ENCODE results near the gene LILRB5. TPM values are rescaled to one million over a fixed set of nuclear protein-coding genes. Genes with fewer than 3 reads are reported as not detected.
"Not testable (repeated sequence)": the region's sequence is repeated elsewhere in the genome, so short reads cannot be mapped to it uniquely, and the experiment has no call there.

The LILRB5 gene
- total RNA-seq, 4 donors from 2014 or later: 8.3 to 10.7 (median 9.1) TPM

DNA sequence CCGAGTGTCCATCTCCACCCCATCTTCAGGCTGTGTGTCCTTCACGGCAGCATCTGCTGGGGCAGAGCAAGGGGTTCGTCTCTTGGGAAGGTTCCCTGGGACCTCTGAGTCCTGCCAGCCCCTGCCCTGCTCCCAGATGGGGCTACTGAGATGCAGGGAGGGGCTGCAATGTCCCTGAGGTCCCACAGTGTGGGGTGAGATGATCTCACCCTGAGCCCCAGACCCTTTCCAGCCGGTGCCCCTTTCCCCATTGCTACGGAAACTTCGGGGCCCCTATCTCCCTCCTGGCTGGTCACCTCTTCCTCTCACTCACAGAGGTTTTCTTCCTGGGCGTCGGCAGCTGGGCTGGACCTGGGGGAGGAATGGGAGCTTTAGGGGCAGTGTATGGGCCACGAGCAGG is 18.9 kb upstream of the LILRB5 start:
- no peaks in the 10 kb centered on the region for H3K4me1 ChIP-seq
- no peak overlapping the region for H3K4me3 ChIP-seq
- TF ChIP-seq, protein P1, sequence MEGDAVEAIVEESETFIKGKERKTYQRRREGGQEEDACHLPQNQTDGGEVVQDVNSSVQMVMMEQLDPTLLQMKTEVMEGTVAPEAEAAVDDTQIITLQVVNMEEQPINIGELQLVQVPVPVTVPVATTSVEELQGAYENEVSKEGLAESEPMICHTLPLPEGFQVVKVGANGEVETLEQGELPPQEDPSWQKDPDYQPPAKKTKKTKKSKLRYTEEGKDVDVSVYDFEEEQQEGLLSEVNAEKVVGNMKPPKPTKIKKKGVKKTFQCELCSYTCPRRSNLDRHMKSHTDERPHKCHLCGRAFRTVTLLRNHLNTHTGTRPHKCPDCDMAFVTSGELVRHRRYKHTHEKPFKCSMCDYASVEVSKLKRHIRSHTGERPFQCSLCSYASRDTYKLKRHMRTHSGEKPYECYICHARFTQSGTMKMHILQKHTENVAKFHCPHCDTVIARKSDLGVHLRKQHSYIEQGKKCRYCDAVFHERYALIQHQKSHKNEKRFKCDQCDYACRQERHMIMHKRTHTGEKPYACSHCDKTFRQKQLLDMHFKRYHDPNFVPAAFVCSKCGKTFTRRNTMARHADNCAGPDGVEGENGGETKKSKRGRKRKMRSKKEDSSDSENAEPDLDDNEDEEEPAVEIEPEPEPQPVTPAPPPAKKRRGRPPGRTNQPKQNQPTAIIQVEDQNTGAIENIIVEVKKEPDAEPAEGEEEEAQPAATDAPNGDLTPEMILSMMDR (IDR thresholded peaks at IDR 0.05): no peak
- TF ChIP-seq EP300 (IDR thresholded peaks at IDR 0.05; ENCODE audit: low read depth): no peak
- TF ChIP-seq POLR2A (IDR thresholded peaks at IDR 0.05): no peak
- no peak for TF ChIP-seq POLR2AphosphoS5 (IDR thresholded peaks at IDR 0.05)
- in situ Hi-C loops (cut with MboI; ENCODE audit: low pct_ligation_motif_present in 1 of 4, low pct_unique_long_range_greater_than_20kb in 1 of 4, low sequenced_read_pairs in 3 of 4) (no loop called here), intact Hi-C loops (cut with DNase I; ENCODE audit: low total_unique reads) (no loop called here)
- H3K27ac ChIP-seq: no peak overlapping the region
- no peak for DNase-seq
- H3K36me3 ChIP-seq: no peaks in the 10 kb centered on the region
- no peaks in the 10 kb centered on the region for H3K27me3 ChIP-seq
- H3K9me3 ChIP-seq: no peaks in the 10 kb centered on the region
- WGBS, 2 donors (ENCODE audit: low coverage in 1 of 2): 47% methylated on average over 2 of the region's 9 CpGs; no CpG with 5 or more reads in 1 of the 2 donors

- intact Hi-C loops (cut with DNase I; ENCODE audit: low total_unique reads); H3K4me1 ChIP-seq; H3K27me3 ChIP-seq; in situ Hi-C loops (cut with MboI; ENCODE audit: low pct_ligation_motif_present in 1 of 4, low pct_unique_long_range_greater_than_20kb in 1 of 4, low sequenced_read_pairs in 3 of 4); H3K9me3 ChIP-seq; DNase-seq; H3K36me3 ChIP-seq; H3K4me3 ChIP-seq; H3K27ac ChIP-seq: not testable (repeated sequence)
- WGBS, 2 donors (ENCODE audit: low coverage in 1 of 2): 64% methylated on average over 6 of the region's 9 CpGs; no CpG with 5 or more reads in 1 of the 2 donors
These were observed 17.4 kb upstream of the LILRB5 start for GRCh38 chr19:54274516-54274915.

DNA sequence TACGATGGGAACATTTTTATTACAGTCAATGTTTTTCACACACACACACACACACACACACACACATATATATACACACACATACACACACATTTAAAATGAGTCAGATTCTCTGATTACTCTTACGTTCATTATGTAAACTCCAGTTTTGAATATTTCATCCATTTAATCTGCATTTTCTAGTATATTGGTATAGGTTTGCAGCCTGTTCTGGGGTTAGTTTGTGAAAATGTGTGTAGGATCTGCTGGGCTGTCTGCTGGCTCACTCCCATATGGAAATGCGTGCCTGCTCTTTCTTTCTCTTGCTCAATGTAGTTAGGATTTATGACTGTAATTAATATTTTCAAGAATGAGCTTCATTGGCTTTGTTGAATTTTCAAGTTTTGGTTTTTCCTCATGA is 16.7 kb upstream of the LILRB5 start:
- TF ChIP-seq EP300 (IDR thresholded peaks at IDR 0.05; ENCODE audit: low read depth) (no peak), POLR2A (IDR thresholded peaks at IDR 0.05) (no peak), POLR2AphosphoS5 (IDR thresholded peaks at IDR 0.05) (no peak)
- TF ChIP-seq, protein P1 (IDR thresholded peaks at IDR 0.05): no peak
- intact Hi-C loops (cut with DNase I; ENCODE audit: low total_unique reads) (no loop called here), in situ Hi-C loops (cut with MboI; ENCODE audit: low pct_ligation_motif_present in 1 of 4, low pct_unique_long_range_greater_than_20kb in 1 of 4, low sequenced_read_pairs in 3 of 4) (no loop called here)
- Histone ChIP-seq H3K27me3 (peaks cover 5% of the 10 kb centered on the region), H3K4me3 (no peak overlapping the region), H3K36me3 (no peaks in the 10 kb centered on the region), H3K9me3 (no peaks in the 10 kb centered on the region), H3K27ac (no peak overlapping the region), H3K4me1 (no peaks in the 10 kb centered on the region)
- WGBS, 2 donors (ENCODE audit: low coverage in 1 of 2): 25 to 32% methylated on average over 3 of the region's 3 CpGs
- DNase-seq: no peak

DNA sequence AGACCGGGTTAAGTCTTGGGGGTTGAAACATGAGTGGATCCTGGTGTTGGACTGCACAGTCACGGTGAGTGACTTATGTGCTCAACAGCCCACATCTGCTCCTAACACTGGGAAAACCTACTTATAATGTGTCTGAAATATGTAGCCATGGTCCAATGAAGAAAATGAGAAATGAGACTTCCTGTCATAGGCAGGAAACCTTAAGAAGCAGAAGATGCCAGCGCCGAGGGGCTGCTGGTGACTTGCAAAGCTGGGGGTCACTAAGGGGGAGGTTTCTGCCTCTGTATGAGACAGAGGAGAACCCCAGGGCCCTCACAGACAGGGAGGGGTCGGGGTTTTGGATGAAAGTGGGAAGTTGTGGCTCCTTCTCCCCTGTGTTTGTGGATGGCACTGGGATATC is 15.1 kb upstream of the LILRB5 start:
- H3K4me1 ChIP-seq; DNase-seq; H3K27me3 ChIP-seq; H3K4me3 ChIP-seq; H3K27ac ChIP-seq; H3K9me3 ChIP-seq; in situ Hi-C loops (cut with MboI; ENCODE audit: low pct_ligation_motif_present in 1 of 4, low pct_unique_long_range_greater_than_20kb in 1 of 4, low sequenced_read_pairs in 3 of 4); intact Hi-C loops (cut with DNase I; ENCODE audit: low total_unique reads); H3K36me3 ChIP-seq: not testable (repeated sequence)
- WGBS, 2 donors (ENCODE audit: low coverage in 1 of 2): 47% methylated on average over 5 of the region's 5 CpGs; no CpG with 5 or more reads in 1 of the 2 donors

- H3K36me3 ChIP-seq; H3K9me3 ChIP-seq; H3K27ac ChIP-seq; H3K4me3 ChIP-seq; intact Hi-C loops (cut with DNase I; ENCODE audit: low total_unique reads); in situ Hi-C loops (cut with MboI; ENCODE audit: low pct_ligation_motif_present in 1 of 4, low pct_unique_long_range_greater_than_20kb in 1 of 4, low sequenced_read_pairs in 3 of 4); H3K27me3 ChIP-seq; H3K4me1 ChIP-seq; DNase-seq: not testable (repeated sequence)
- WGBS, 2 donors (ENCODE audit: low coverage in 1 of 2): 47 to 58% methylated on average over 4 of the region's 4 CpGs
These were observed 14.5 kb upstream of the LILRB5 start for GRCh38 chr19:54271587-54271986.

DNA sequence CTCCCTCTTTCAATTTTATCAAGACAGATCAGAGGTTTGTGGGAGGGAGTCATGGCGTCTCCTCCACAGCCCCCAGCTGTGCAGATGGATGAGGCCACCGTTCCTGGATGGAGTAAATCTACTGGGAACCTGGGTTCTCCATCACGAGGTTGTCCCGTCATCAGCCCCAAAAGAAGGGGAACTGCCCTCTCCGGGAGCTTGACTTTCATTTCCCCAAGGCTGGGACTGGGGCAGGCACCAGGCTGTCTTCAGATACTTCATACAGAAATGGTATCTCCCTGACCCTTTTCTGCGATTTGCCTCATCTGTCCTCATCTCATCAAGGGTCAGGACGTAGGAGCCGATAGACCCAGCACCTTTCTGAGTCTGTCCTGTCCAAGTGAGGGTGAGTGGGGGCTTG is 14.0 kb upstream of the LILRB5 start:
- Histone ChIP-seq H3K9me3 (no peaks in the 10 kb centered on the region), H3K27ac (no peak overlapping the region), H3K4me1 (no peaks in the 10 kb centered on the region), H3K27me3 (peaks cover 5% of the 10 kb centered on the region), H3K4me3 (no peak overlapping the region), H3K36me3 (no peaks in the 10 kb centered on the region)
- TF ChIP-seq POLR2A (IDR thresholded peaks at IDR 0.05): no peak
- no peak for TF ChIP-seq EP300 (IDR thresholded peaks at IDR 0.05; ENCODE audit: low read depth)
- no peak for TF ChIP-seq POLR2AphosphoS5 (IDR thresholded peaks at IDR 0.05)
- TF ChIP-seq, protein P1 (IDR thresholded peaks at IDR 0.05): no peak
- WGBS, 2 donors (ENCODE audit: low coverage in 1 of 2): 68% methylated on average over 8 of the region's 8 CpGs; no CpG with 5 or more reads in 1 of the 2 donors
- in situ Hi-C loops (cut with MboI; ENCODE audit: low pct_ligation_motif_present in 1 of 4, low pct_unique_long_range_greater_than_20kb in 1 of 4, low sequenced_read_pairs in 3 of 4): no loop called here
- DNase-seq: peak; percentile 27
- intact Hi-C loops (cut with DNase I; ENCODE audit: low total_unique reads): no loop called here

All from transverse colon (tissue), 4 donors.